Measurements from ENCODE around the gene DXO.

GRCh38 chr6:31970604-31971271 lies 1.2 kb downstream of the DXO start:
- TF ChIP-seq CTCF (conservative IDR thresholded peaks at IDR 0.05; ENCODE audit: low read depth, low read length), result no peak
- TF ChIP-seq POLR2A (IDR thresholded peaks at IDR 0.05; ENCODE audit: low read depth, low read length), result no peak
- TF ChIP-seq CHD1 (IDR thresholded peaks at IDR 0.05; ENCODE audit: low read depth, low read length), result no peak
- TF ChIP-seq USF2 (IDR thresholded peaks at IDR 0.05; ENCODE audit: low read depth, low read length), result no peak
- no peak for TF ChIP-seq MXI1 (IDR thresholded peaks at IDR 0.05; ENCODE audit: borderline replicate concordance, low read depth, low read length)
